HepG2 (cell line): ENCODE results near the gene LRRC8E. TPM values are rescaled to one million over a fixed set of nuclear protein-coding genes. Genes with fewer than 3 reads are reported as not detected.

Source experiments
- NFKB2 ChIP-seq: sonication (generic); formaldehyde crosslinking; IDR thresholded peaks from 2 replicates; pipeline ENCODE4 v1.4.0; 2020; ENCODE audit warnings: missing genetic modification reagents, borderline replicate concordance
- NRL ChIP-seq: sonication (generic); formaldehyde crosslinking; IDR thresholded peaks from 2 replicates; pipeline ENCODE4 v1.5.0; 2020; ENCODE audit warnings: missing genetic modification reagents, mild to moderate bottlenecking, moderate library complexity, borderline replicate concordance
- PHF8 ChIP-seq: sonication (generic); formaldehyde crosslinking; IDR thresholded peaks from 2 replicates; pipeline ENCODE4 v1.5.0; 2020; ENCODE audit warnings: missing genetic modification reagents
- TCF12 ChIP-seq, 2 experiments: fragments of 450-650 bp in 1 of 2; sonication (generic) in 1 of 2; formaldehyde crosslinking in 1 of 2; IDR thresholded peaks; 2 replicates each; pipeline versions ENCODE4 v1.6.1 to v1.8.0; 2017 to 2022; ENCODE audit warnings: antibody characterized with exemption in 1 of 2, mild to moderate bottlenecking in 1 of 2, missing genetic modification reagents in 1 of 2, moderate library complexity in 1 of 2
- WIZ ChIP-seq: sonication (generic); formaldehyde crosslinking; IDR thresholded peaks from 2 replicates; pipeline ENCODE4 v1.5.1; 2020; ENCODE audit warnings: mild to moderate bottlenecking, missing genetic modification reagents
- YY1 ChIP-seq: IDR thresholded peaks from 2 replicates; pipeline ENCODE4 v1.6.1; 2011; ENCODE audit warnings: low read length, low read depth, moderate library complexity, mild to moderate bottlenecking; ENCODE audit not compliant: insufficient read depth, insufficient replicate concordance
- ZBTB42 ChIP-seq: sonication (generic); formaldehyde crosslinking; IDR thresholded peaks from 2 replicates; pipeline ENCODE4 v1.5.0; 2020; ENCODE audit warnings: mild to moderate bottlenecking, missing genetic modification reagents
- ZNF432 ChIP-seq: sonication (generic); formaldehyde crosslinking; IDR thresholded peaks from 2 replicates; pipeline ENCODE4 v1.5.0; 2020; ENCODE audit warnings: missing genetic modification reagents, mild to moderate bottlenecking, borderline replicate concordance
- ZNF558 ChIP-seq: sonication (generic); formaldehyde crosslinking; IDR thresholded peaks from 2 replicates; pipeline ENCODE4 v1.9.0; 2022; ENCODE audit warnings: mild to moderate bottlenecking, missing genetic modification reagents, borderline replicate concordance
- ZNF776 ChIP-seq: sonication (generic); formaldehyde crosslinking; IDR thresholded peaks from 2 replicates; pipeline ENCODE4 v1.4.0; 2020; ENCODE audit warnings: mild to moderate bottlenecking, missing genetic modification reagents
- ZNF777 ChIP-seq: sonication (generic); formaldehyde crosslinking; IDR thresholded peaks from 2 replicates; pipeline ENCODE4 v1.4.0; 2020; ENCODE audit warnings: missing genetic modification reagents
- polyA plus RNA-seq, 8 experiments: library from polyadenylated mRNA; depleted of rRNA in 3 of 8; stranded (reverse) in 7 of 8; unstranded in 1 of 8; fragments of >200 nt; fragmentation: Illumina TruSeq in 4 of 8; extraction: Trizol in 4 of 8; gene quantifications; 2 replicates each; pipeline versions ENCODE4 v1.2.1 to v1.2.3, GENCODE V29; 2011 to 2016; ENCODE audit warnings: low read depth in 4 of 8, missing spikeins in 1 of 8, mixed read lengths in 1 of 8; ENCODE audit not compliant: insufficient read depth in 1 of 8
- total RNA-seq, 5 experiments: library from RNA; depleted of rRNA; stranded (reverse); fragments of >200 nt; fragmentation: Illumina TruSeq; extraction: Trizol; gene quantifications; 2 replicates each; pipeline ENCODE4 v1.2.3, GENCODE V29; 2016; ENCODE audit warnings: low read depth in 1 of 5
- TF ChIP-seq, protein P1 (sequence below), 2 experiments: sonication (generic) in 1 of 2; formaldehyde crosslinking in 1 of 2; IDR thresholded peaks; 2 replicates each; pipeline versions ENCODE4 v1.4.0 to v1.6.1; 2018 to 2020; ENCODE audit warnings: missing genetic modification reagents in 2 of 2, borderline replicate concordance in 1 of 2, low read depth in 1 of 2, mild to moderate bottlenecking in 1 of 2, missing biosample characterization in 1 of 2
- TF ChIP-seq, protein P2 (sequence below): sonication (generic); formaldehyde crosslinking; IDR thresholded peaks from 2 replicates; pipeline ENCODE4 v1.4.0; 2020; ENCODE audit warnings: missing genetic modification reagents, borderline replicate concordance
- TF ChIP-seq, protein P3 (sequence below): sonication (generic); formaldehyde crosslinking; IDR thresholded peaks from 2 replicates; pipeline ENCODE4 v1.5.0; 2020; ENCODE audit warnings: mild to moderate bottlenecking, missing genetic modification reagents, borderline replicate concordance

Gene LRRC8E
- total and polyA plus RNA-seq, 2 of the 13 experiments (the other 11 are each of a cell fraction or from before 2014, with no cell fraction given): 8.0 to 10.3 TPM

DNA sequence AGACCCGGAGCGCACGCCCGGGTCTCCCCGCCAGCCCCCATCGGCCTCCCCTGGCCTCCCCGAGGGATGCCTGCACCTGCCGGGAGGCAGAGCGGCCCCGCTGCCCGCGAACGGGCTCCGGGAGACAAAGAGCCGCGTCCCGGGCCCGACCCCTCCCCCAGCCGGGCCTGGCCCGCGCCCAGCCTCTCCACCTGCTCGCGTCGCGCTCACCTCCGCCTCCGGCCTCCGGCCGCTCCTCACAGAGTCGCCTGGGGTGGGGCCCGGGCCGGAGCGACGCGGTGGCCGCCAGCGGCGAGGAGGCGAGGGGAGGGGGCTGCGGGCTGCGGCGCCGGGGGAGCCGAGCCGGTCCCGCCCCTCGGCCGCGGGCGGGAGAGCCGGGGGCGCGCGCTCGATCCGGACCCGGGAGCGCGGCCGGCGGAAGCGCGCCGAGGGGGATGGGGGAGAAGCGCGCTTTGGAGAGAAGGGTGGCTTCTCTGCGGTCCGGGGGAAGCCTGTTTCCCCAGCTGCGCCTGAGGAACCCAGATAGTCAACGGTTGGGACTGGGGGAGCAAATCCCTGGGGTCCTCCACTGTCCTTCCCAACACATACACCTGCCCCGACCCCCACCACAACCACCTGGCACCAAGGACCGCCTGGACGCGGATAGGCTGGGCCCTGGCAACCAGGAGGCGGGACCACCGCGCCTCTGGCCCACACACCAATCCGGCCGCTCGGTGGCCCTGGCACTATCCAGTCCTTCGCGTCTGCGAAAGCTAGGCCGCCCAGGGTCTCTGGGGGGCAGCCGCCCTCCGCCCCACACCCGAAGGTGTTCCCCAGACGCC lies 14.0 kb upstream of the LRRC8E start, which contains the start of gene PRR36 (continued):
- TF ChIP-seq, protein P1, sequence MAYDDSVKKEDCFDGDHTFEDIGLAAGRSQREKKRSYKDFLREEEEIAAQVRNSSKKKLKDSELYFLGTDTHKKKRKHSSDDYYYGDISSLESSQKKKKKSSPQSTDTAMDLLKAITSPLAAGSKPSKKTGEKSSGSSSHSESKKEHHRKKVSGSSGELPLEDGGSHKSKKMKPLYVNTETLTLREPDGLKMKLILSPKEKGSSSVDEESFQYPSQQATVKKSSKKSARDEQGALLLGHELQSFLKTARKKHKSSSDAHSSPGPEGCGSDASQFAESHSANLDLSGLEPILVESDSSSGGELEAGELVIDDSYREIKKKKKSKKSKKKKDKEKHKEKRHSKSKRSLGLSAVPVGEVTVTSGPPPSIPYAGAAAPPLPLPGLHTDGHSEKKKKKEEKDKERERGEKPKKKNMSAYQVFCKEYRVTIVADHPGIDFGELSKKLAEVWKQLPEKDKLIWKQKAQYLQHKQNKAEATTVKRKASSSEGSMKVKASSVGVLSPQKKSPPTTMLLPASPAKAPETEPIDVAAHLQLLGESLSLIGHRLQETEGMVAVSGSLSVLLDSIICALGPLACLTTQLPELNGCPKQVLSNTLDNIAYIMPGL (CRISPR knock-in tag; IDR thresholded peaks at IDR 0.05; ENCODE audit: borderline replicate concordance in 1 of 2, low read depth in 1 of 2): 0 out of 4 replicates have a peak, but pooled peaks of 1 of the 2 experiments have one; percentile 32
- TF ChIP-seq NRL (CRISPR knock-in tag) (no peak), YY1 (peak; percentile 6), ZNF777 (0 out of 2 replicates have a peak, but pooled peaks have one; percentile 36), ZNF558 (CRISPR knock-in tag) (0 out of 2 replicates have a peak, but pooled peaks have one; percentile 61), TCF12 (IDR thresholded peaks at IDR 0.05) (no peak), TCF12 (CRISPR knock-in tag; IDR thresholded peaks at IDR 0.05) (0 out of 2 replicates have a peak, but pooled peaks have one; percentile 67), ZBTB42 (CRISPR knock-in tag) (no peak), ZNF776 (peak; percentile 66; the same call in 1 of the 2 replicates), WIZ (CRISPR knock-in tag) (no peak), ZNF432 (CRISPR knock-in tag) (no peak), PHF8 (0 out of 2 replicates have a peak, but pooled peaks have one; percentile 14), NFKB2 (no peak)
- TF ChIP-seq, protein P2, sequence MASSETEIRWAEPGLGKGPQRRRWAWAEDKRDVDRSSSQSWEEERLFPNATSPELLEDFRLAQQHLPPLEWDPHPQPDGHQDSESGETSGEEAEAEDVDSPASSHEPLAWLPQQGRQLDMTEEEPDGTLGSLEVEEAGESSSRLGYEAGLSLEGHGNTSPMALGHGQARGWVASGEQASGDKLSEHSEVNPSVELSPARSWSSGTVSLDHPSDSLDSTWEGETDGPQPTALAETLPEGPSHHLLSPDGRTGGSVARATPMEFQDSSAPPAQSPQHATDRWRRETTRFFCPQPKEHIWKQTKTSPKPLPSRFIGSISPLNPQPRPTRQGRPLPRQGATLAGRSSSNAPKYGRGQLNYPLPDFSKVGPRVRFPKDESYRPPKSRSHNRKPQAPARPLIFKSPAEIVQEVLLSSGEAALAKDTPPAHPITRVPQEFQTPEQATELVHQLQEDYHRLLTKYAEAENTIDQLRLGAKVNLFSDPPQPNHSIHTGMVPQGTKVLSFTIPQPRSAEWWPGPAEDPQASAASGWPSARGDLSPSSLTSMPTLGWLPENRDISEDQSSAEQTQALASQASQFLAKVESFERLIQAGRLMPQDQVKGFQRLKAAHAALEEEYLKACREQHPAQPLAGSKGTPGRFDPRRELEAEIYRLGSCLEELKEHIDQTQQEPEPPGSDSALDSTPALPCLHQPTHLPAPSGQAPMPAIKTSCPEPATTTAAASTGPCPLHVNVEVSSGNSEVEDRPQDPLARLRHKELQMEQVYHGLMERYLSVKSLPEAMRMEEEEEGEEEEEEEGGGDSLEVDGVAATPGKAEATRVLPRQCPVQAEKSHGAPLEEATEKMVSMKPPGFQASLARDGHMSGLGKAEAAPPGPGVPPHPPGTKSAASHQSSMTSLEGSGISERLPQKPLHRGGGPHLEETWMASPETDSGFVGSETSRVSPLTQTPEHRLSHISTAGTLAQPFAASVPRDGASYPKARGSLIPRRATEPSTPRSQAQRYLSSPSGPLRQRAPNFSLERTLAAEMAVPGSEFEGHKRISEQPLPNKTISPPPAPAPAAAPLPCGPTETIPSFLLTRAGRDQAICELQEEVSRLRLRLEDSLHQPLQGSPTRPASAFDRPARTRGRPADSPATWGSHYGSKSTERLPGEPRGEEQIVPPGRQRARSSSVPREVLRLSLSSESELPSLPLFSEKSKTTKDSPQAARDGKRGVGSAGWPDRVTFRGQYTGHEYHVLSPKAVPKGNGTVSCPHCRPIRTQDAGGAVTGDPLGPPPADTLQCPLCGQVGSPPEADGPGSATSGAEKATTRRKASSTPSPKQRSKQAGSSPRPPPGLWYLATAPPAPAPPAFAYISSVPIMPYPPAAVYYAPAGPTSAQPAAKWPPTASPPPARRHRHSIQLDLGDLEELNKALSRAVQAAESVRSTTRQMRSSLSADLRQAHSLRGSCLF: no peak
- TF ChIP-seq, protein P3, sequence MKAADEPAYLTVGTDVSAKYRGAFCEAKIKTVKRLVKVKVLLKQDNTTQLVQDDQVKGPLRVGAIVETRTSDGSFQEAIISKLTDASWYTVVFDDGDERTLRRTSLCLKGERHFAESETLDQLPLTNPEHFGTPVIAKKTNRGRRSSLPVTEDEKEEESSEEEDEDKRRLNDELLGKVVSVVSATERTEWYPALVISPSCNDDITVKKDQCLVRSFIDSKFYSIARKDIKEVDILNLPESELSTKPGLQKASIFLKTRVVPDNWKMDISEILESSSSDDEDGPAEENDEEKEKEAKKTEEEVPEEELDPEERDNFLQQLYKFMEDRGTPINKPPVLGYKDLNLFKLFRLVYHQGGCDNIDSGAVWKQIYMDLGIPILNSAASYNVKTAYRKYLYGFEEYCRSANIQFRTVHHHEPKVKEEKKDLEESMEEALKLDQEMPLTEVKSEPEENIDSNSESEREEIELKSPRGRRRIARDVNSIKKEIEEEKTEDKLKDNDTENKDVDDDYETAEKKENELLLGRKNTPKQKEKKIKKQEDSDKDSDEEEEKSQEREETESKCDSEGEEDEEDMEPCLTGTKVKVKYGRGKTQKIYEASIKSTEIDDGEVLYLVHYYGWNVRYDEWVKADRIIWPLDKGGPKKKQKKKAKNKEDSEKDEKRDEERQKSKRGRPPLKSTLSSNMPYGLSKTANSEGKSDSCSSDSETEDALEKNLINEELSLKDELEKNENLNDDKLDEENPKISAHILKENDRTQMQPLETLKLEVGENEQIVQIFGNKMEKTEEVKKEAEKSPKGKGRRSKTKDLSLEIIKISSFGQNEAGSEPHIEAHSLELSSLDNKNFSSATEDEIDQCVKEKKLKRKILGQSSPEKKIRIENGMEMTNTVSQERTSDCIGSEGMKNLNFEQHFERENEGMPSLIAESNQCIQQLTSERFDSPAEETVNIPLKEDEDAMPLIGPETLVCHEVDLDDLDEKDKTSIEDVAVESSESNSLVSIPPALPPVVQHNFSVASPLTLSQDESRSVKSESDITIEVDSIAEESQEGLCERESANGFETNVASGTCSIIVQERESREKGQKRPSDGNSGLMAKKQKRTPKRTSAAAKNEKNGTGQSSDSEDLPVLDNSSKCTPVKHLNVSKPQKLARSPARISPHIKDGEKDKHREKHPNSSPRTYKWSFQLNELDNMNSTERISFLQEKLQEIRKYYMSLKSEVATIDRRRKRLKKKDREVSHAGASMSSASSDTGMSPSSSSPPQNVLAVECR (CRISPR knock-in tag): peak; percentile 21; the same call in 1 of the 2 replicates
